ENCODE results near the gene PPIL4. TPM values are rescaled to one million over a fixed set of nuclear protein-coding genes. Genes with fewer than 3 reads are reported as not detected.

The PPIL4 gene
- total and polyA plus RNA-seq, 2 of the 13 experiments (the other 11 are each of a cell fraction or from before 2014, with no cell fraction given), result 5.5 to 46.0 TPM

DNA sequence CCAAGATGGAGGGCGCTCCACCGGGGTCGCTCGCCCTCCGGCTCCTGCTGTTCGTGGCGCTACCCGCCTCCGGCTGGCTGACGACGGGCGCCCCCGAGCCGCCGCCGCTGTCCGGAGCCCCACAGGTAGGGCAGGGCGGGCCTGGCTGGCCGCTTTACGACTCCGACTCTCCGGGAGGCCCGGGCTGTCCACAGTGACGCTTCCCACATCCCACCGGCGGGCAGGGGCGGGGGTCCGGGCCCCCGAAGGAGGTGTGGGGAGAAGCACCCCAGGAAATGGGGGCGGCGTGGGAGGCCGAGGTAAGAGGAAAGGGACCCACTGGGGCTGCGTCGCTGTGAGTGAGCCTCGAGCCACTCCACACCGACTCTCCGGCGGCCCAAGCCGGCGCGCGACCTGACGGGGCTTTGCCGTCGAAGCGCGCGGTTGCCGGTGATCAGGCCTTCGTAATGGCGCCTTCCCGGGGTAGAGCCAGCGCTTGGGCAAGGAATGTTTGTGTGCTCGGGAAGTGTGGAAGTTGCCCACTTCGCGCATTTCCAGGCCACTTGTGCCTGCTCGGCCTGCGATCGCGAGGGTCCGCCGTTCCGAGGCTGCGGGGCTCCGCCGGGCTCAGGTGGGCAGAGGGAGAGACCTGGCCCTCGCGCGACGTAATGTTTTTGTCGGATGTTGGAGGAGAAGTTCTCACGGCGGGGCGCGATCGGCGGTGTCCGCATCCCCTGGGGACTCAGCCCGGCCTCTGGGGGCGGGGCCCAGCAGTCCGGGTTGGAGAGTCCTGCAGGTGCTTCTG is 20.8 kb upstream of the PPIL4 start (continued):
- no peak for TF ChIP-seq SRSF9 (IDR thresholded peaks at IDR 0.05; ENCODE audit: borderline replicate concordance, insufficient read depth, low read depth, low read length, poor library complexity, severe bottlenecking)
- TF ChIP-seq REST (IDR thresholded peaks at IDR 0.05; ENCODE audit: borderline replicate concordance in 1 of 2, low read depth in 1 of 2, low read length in 2 of 2), result no peak
- TF ChIP-seq, protein P1, sequence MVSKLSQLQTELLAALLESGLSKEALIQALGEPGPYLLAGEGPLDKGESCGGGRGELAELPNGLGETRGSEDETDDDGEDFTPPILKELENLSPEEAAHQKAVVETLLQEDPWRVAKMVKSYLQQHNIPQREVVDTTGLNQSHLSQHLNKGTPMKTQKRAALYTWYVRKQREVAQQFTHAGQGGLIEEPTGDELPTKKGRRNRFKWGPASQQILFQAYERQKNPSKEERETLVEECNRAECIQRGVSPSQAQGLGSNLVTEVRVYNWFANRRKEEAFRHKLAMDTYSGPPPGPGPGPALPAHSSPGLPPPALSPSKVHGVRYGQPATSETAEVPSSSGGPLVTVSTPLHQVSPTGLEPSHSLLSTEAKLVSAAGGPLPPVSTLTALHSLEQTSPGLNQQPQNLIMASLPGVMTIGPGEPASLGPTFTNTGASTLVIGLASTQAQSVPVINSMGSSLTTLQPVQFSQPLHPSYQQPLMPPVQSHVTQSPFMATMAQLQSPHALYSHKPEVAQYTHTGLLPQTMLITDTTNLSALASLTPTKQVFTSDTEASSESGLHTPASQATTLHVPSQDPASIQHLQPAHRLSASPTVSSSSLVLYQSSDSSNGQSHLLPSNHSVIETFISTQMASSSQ (IDR thresholded peaks at IDR 0.05; ENCODE audit: low read depth), result no peak
- TF ChIP-seq, protein P1 (CRISPR knock-in tag; IDR thresholded peaks at IDR 0.05; ENCODE audit: borderline replicate concordance), result peak; percentile 55
- TF ChIP-seq PHF20 (CRISPR knock-in tag; IDR thresholded peaks at IDR 0.05), result peak; percentile 53
- TF ChIP-seq, protein P2, sequence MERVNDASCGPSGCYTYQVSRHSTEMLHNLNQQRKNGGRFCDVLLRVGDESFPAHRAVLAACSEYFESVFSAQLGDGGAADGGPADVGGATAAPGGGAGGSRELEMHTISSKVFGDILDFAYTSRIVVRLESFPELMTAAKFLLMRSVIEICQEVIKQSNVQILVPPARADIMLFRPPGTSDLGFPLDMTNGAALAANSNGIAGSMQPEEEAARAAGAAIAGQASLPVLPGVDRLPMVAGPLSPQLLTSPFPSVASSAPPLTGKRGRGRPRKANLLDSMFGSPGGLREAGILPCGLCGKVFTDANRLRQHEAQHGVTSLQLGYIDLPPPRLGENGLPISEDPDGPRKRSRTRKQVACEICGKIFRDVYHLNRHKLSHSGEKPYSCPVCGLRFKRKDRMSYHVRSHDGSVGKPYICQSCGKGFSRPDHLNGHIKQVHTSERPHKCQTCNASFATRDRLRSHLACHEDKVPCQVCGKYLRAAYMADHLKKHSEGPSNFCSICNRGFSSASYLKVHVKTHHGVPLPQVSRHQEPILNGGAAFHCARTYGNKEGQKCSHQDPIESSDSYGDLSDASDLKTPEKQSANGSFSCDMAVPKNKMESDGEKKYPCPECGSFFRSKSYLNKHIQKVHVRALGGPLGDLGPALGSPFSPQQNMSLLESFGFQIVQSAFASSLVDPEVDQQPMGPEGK (CRISPR knock-in tag; IDR thresholded peaks at IDR 0.05), result no peak
- no peak for TF ChIP-seq SNAI1 (CRISPR knock-in tag; IDR thresholded peaks at IDR 0.05; ENCODE audit: borderline replicate concordance)
- TF ChIP-seq ZFP37 (CRISPR knock-in tag; IDR thresholded peaks at IDR 0.05; ENCODE audit: borderline replicate concordance), result no peak
- no peak for TF ChIP-seq NFYC (CRISPR knock-in tag; IDR thresholded peaks at IDR 0.05)
- TF ChIP-seq SMARCE1 (IDR thresholded peaks at IDR 0.05; ENCODE audit: borderline replicate concordance), result no peak
- no peak for TF ChIP-seq MIER2 (CRISPR knock-in tag; IDR thresholded peaks at IDR 0.05)
- peak; percentile 98 for TF ChIP-seq ZNF136 (CRISPR knock-in tag; IDR thresholded peaks at IDR 0.05; ENCODE audit: low read depth)
- peak; percentile 33; the same call in 1 of the 2 replicates for TF ChIP-seq ZNF609 (CRISPR knock-in tag; IDR thresholded peaks at IDR 0.05; ENCODE audit: borderline replicate concordance)
